Measurements from ENCODE around the gene WNT1.

The WNT1 gene

DNA sequence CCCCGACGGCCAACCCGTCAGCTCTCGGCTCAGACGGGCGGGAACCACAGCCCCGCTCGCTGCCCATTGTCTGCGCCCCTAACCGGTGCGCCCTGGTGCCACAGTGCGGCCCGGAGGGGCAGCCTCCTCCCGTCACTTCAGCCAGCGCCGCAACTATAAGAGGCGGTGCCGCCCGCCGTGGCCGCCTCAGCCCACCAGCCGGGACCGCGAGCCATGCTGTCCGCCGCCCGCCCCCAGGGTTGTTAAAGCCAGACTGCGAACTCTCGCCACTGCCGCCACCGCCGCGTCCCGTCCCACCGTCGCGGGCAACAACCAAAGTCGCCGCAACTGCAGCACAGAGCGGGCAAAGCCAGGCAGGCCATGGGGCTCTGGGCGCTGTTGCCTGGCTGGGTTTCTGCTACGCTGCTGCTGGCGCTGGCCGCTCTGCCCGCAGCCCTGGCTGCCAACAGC lies at the start of gene WNT1:
WNT1 (plus strand) TSS at position 32 of the 450 bp plus-strand sequence; CDS start at position 361, 329 bp downstream.
- no peak for DNase-seq (ENCODE audit: low read depth in 2 of 2)

- DNase-seq (ENCODE audit: low read depth in 2 of 2) = no peak
Observed at GRCh38 chr12:48929551-48929950, 48.6 kb upstream of the WNT1 start.

- no peak for DNase-seq (ENCODE audit: low read depth in 2 of 2)
Observed at GRCh38 chr12:48930475-48930874, 47.6 kb upstream of the WNT1 start.

DNA sequence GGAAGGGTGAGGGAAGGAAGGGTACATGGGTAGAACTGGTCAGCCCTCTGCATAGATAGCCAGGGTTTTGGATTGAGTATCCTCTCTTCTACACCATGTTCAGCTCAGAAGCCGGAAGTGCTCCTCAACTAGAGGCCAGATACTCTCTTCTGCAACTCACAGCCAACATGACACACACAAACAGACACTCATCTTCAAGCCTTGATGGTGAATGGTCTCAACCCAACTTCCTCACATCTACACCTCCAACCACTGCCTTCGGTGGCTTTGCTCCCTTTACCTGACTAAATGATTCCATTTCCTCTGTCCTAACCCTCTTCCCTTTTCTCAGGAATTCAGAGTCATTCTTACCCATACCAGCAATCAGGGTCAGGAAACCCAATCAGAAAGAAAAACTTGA lies 45.2 kb upstream of the WNT1 start:
- no peak for DNase-seq (ENCODE audit: low read depth in 2 of 2)

DNA sequence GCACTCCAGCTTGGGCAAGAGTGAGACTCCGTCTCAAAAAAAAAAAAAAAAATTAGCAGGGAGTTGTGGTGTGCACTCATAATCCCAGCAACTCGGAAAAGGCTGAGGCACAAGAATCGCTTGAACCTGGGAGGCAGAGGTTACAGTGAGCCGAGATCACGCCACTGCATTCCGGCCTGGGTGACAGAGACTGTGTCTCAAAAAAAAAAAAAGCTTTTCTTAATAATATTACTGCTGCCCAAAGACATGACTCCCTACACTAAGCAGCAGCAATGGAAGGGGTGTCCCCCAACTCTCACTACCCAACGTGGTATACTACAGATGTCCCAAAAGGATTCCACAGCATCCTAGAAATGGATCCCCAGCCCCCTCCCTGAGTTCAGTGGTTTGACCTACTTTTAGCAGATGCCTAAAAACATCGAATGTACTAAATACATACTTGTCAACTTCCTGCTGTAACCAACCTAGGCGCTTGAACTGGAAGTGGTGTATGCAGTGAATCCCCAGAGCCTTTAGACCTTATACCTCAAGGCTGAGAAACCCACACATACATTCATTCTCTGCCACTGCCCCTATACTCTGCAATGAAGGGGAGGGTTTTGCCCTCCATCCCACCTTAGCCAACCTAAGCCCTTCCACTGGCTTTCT lies 44.3 kb upstream of the WNT1 start:
- no peak for DNase-seq (ENCODE audit: low read depth in 2 of 2)

DNA sequence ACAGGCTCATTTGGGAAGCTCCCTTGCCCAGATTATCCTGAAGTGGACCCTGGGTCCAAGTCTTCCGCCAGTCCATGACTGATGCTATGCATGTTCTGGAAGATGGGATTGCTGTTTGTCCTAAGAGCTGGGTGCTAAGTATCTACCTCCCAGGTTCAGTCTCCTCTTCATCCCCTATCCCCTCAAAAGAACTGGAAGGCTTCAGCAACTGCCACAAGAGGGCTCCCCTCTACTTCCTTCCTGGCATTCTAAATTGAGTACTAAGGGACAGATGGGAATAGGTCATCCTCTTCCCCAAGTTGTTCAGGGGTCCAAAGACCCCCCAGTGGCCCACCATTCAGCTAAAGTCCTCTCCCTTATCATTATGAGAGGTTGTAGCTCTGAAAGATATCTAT lies 43.8 kb upstream of the WNT1 start:
- DNase-seq (ENCODE audit: low read depth in 2 of 2) = no peak

- DNase-seq (ENCODE audit: low read depth in 2 of 2) = peak; percentile 68 to 81
Observed at GRCh38 chr12:48936379-48936979, 41.6 kb upstream of the WNT1 start.

- no peak for DNase-seq (ENCODE audit: low read depth in 2 of 2)
Observed at GRCh38 chr12:48937170-48937569, 41.0 kb upstream of the WNT1 start.

DNA sequence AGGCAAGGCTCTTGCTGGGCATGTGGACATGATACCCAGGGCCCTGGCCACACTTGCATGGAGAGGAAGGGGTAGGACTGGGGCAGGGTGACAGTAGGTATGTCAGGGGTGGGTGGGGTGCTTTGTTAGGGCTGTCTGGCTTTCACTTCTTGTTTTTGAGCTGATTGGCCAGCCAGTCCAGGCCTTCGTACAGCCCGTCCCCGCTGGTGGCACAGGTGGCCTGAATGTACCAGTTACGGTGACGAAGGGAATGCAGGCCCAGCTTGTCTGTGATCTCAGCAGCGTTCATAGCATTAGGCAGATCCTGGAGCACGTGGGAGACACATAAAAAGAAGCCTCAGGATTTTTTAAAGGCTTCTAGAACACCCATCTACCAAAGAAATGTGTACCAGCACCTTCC lies 39.3 kb upstream of the WNT1 start:
- no peak for DNase-seq (ENCODE audit: low read depth in 2 of 2)

DNA sequence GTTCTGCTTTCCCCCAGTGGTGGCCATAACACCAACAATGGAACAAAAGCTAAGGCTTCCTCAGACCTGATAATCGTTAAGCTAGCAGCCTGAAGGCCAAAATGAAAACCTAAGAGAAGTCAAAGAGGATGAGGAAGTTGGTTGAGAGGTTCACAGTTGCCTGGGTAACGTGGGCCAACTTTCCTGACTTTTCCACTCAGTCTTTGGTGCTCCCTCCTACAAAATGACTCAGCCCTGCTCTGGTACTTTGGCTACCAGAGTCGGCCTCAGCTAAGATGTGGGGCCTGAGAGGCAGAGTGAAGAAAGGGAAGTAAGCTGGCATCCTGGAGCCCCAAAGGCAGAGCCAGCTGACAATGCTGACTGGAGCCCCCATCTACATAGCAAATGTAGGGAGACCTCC lies 37.9 kb upstream of the WNT1 start:
- no peak for DNase-seq (ENCODE audit: low read depth in 2 of 2)

DNA sequence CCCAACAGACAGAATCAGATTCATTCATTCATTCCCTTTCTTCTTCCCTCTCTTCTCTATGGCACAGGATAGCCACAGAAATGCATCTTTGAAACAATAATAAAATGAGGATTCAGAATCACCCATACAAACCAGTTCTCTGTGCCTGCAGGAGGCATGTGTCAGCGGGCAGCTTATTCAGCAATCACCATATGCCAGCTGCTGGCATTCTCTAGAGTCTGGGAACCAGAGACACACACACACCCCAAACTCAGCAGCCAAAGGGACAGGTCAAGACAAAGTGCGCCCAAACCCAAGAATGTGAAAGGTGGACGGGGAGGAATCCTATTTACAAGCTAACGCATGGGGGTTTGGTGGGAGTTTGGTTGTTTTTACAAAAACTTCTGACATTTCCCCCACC lies 34.9 kb upstream of the WNT1 start:
- no peak for DNase-seq (ENCODE audit: low read depth in 2 of 2)

GRCh38 chr12:48946205-48946604 lies 31.9 kb upstream of the WNT1 start:
- no peak for DNase-seq (ENCODE audit: low read depth in 2 of 2)

DNA sequence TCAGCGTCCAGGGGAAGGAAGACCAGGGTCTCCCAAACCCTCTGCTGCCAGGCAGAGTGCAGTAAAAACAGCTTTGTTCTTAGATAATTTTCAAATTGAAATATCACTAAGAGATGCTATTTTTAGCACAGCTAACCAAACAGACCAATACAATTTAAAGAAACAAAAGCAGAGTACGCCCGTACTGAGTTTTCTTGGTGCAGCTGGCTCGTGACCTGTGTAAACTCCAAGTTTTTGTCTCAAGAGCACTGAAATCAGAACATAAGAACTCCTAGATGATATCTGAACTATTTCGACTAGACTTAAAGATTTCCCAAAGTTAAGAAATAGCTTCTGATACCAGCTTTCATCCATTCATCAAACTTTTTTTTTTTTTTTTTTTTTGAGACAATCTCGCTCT lies 31.2 kb upstream of the WNT1 start:
- no peak for DNase-seq (ENCODE audit: low read depth in 2 of 2)

- DNase-seq (ENCODE audit: low read depth in 2 of 2) = no peak
Observed at GRCh38 chr12:48947727-48948126, 30.4 kb upstream of the WNT1 start.

DNA sequence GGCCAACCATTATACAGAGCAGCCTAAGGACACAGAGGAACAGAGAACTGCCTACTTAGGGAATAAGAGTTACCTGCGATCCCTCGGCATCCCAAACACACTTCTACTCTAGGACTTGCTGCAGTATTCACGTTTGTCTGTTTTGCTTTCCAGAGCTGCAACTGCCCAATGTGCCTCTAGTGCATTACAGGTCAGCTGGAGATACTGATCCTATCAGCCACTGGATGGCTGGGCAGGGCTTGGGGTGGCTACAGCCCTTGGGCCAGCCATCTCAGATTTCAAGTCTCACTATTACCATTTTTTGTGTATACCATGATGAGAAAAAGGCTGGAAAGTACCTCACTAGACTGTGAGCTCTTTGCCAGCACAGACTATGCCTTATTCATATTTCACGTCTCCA lies 25.4 kb upstream of the WNT1 start:
- DNase-seq (ENCODE audit: low read depth in 2 of 2) = no peak

- no peak for DNase-seq (ENCODE audit: low read depth in 2 of 2)
Observed at GRCh38 chr12:48954061-48954460, 24.1 kb upstream of the WNT1 start.

GRCh38 chr12:48954841-48955501 lies 23.2 kb upstream of the WNT1 start:
- DNase-seq (ENCODE audit: low read depth in 2 of 2) = no peak

- DNase-seq (ENCODE audit: low read depth in 2 of 2) = no peak
Observed at GRCh38 chr12:48956279-48957140, 21.6 kb upstream of the WNT1 start.

- peak; percentile 79 to 83 for DNase-seq (ENCODE audit: low read depth in 2 of 2)
Observed at GRCh38 chr12:48957141-48958048, 20.7 kb upstream of the WNT1 start, which contains the start of gene ARF3. Gene ARF3, minus strand, starts transcription at chr12:48957487. Its CDS starts 16,392 bp downstream, at chr12:48941095.

DNA sequence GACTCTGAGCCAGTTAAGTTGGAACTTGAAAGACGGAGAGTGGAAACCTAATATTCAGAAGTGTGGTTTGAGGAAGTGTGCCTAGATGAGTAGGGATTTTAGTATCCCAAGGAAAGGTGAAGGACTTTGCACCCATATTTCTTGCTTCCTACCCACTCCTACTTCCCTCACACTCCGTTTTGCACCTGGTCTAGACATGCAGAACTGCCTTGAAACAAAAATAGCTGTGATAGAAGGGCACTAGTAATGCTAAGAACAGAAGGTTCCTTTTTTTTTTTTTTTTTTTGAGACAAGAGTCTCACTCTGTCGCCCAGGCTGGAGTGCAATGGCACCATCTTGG lies 20.1 kb upstream of the WNT1 start:
- no peak for DNase-seq (ENCODE audit: low read depth in 2 of 2)

- no peak for DNase-seq (ENCODE audit: low read depth in 2 of 2)
Observed at GRCh38 chr12:48960834-48961233, 17.3 kb upstream of the WNT1 start.
